Measurements from ENCODE around the gene GBP1.

DNA sequence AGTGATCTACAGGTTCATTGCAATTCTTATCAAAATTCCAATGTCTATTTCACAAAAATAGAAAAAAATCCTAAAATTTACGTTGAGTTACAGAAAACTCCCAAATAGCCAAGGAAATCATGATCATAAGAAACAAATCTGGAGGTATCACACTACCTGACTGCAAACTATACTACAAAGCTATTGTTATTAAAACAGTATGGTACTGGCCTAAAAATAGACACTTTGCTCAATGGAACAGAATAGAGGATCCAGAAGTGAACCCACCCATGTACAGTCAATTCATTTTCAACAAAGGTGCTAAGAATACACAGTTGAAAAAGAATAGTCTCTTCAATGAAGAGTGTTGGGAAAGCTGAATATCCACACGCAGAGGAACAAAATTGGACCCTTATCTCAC is 30.7 kb upstream of the GBP1 start:
- no peak for TF ChIP-seq CTCF (conservative IDR thresholded peaks at IDR 0.05; ENCODE audit: low read length)
- TF ChIP-seq EZH2phosphoT487 (IDR thresholded peaks at IDR 0.05; ENCODE audit: borderline replicate concordance): no peak
